Neural cell (in vitro differentiated cells): ENCODE data around the gene HPF1. TPM values are rescaled to one million over a fixed set of nuclear protein-coding genes. Genes with fewer than 3 reads are reported as not detected.
"Not testable (repeated sequence)": the region's sequence is repeated elsewhere in the genome, so short reads cannot be mapped to it uniquely, and the experiment has no call there.

Experiments
- H2AFZ ChIP-seq: fragments of 200-600, 300-800 bp; sonication (generic), shearing (Covaris generic); 2 replicates; pipeline ENCODE4 v1.6.0; 2014; ENCODE audit warnings: low read depth, mild to moderate bottlenecking, antibody characterized with exemption, low read length, moderate library complexity
- H3F3A ChIP-seq: fragments of 200-600 bp; shearing (Covaris generic); 2 replicates; pipeline ENCODE4 v1.6.1; 2016; ENCODE audit warnings: mild to moderate bottlenecking, moderate library complexity, mixed read lengths, antibody characterized with exemption, low read length; ENCODE audit not compliant: insufficient read depth, poor library complexity, severe bottlenecking
- H3K27ac ChIP-seq: fragments of 200-600, 300-800 bp; sonication (generic), shearing (Covaris generic); 2 replicates; pipeline ENCODE4 v1.5.1; 2014; ENCODE audit warnings: mild to moderate bottlenecking, low read length, moderate library complexity
- H3K27me3 ChIP-seq: fragments of 300-800, 200-600 bp; sonication (generic), shearing (Covaris generic); 2 replicates; pipeline ENCODE4 v1.6.0; 2014; ENCODE audit warnings: mild to moderate bottlenecking, low read depth, low read length, moderate library complexity; ENCODE audit not compliant: insufficient read depth
- H3K36me3 ChIP-seq: fragments of 300-800, 200-600 bp; sonication (generic), shearing (Covaris generic); 2 replicates; pipeline ENCODE4 v1.5.1; 2014; ENCODE audit warnings: mild to moderate bottlenecking, antibody characterized with exemption, low read length, moderate library complexity; ENCODE audit not compliant: insufficient read depth
- H3K4me2 ChIP-seq: fragments of 300-800, 200-600 bp; sonication (generic), shearing (Covaris generic); 2 replicates; pipeline ENCODE4 v1.6.0; 2014; ENCODE audit warnings: mild to moderate bottlenecking, low read length
- H3K4me3 ChIP-seq: fragments of 300-800, 200-600 bp; sonication (generic), shearing (Covaris generic); 2 replicates; pipeline ENCODE4 v1.5.1; 2014; ENCODE audit warnings: mild to moderate bottlenecking, low read length, moderate library complexity
- H3K79me2 ChIP-seq: fragments of 200-600 bp; shearing (Covaris generic); replicated peaks from 2 replicates; pipeline ENCODE4 v1.6.0; 2014; ENCODE audit warnings: mild to moderate bottlenecking, low read length, moderate library complexity; ENCODE audit not compliant: insufficient read depth
- H3K9ac ChIP-seq: fragments of 300-800, 200-600 bp; sonication (generic), shearing (Covaris generic); 2 replicates; pipeline ENCODE4 v1.6.1; 2016; ENCODE audit warnings: mild to moderate bottlenecking, low read length, mixed read lengths
- H3K9me2 ChIP-seq: fragments of 200-600 bp; shearing (Covaris generic); 2 replicates; pipeline ENCODE4 v1.6.1; 2016; ENCODE audit warnings: mild to moderate bottlenecking, low read length, mixed read lengths; ENCODE audit not compliant: insufficient read depth
- H3K9me3 ChIP-seq: fragments of 200-600, 300-800 bp; sonication (generic), shearing (Covaris generic); 2 replicates; pipeline ENCODE4 v1.6.1; 2016; ENCODE audit warnings: mild to moderate bottlenecking, mixed run types, low read length, moderate library complexity, mixed read lengths
- H4K20me1 ChIP-seq: fragments of 200-600 bp; shearing (Covaris generic); 2 replicates; pipeline ENCODE4 v1.6.1; 2016; ENCODE audit warnings: mild to moderate bottlenecking, mixed run types; ENCODE audit not compliant: insufficient read depth
- CTCF ChIP-seq: fragments of 450-650 bp; IDR thresholded peaks from 2 replicates; pipeline ENCODE4 v1.5.1; 2014; ENCODE audit warnings: antibody characterized with exemption, mild to moderate bottlenecking, moderate library complexity; ENCODE audit not compliant: poor library complexity, severe bottlenecking
- EP300 ChIP-seq: fragments of 450-650 bp; conservative IDR thresholded peaks from 2 replicates; pipeline ENCODE4 v1.6.1; 2014; ENCODE audit warnings: antibody characterized with exemption, mild to moderate bottlenecking, moderate library complexity; ENCODE audit not compliant: poor library complexity, severe bottlenecking
- EZH2 ChIP-seq: fragments of 200-600, 300-800 bp; shearing (Covaris generic), sonication (generic); IDR thresholded peaks from 2 replicates; pipeline ENCODE4 v1.6.1; 2014; ENCODE audit warnings: antibody characterized with exemption, low read length, borderline replicate concordance, mild to moderate bottlenecking; ENCODE audit not compliant: insufficient read depth, poor library complexity, severe bottlenecking
- POLR2AphosphoS5 ChIP-seq: IDR thresholded peaks from 2 replicates; pipeline ENCODE4 v1.6.1; 2012
- RAD21 ChIP-seq: fragments of 450-650 bp; conservative IDR thresholded peaks from 2 replicates; pipeline ENCODE4 v1.6.1; 2014; ENCODE audit warnings: antibody characterized with exemption, mild to moderate bottlenecking, moderate library complexity
- REST ChIP-seq: IDR thresholded peaks from 2 replicates; pipeline ENCODE4 v1.6.1; 2012; ENCODE audit warnings: borderline replicate concordance
- TAF1 ChIP-seq: IDR thresholded peaks from 2 replicates; pipeline ENCODE4 v1.6.1; 2012; ENCODE audit warnings: low read depth
- polyA plus RNA-seq: library from polyadenylated mRNA; depleted of rRNA; stranded (reverse); fragments of >200 nt; gene quantifications from 2 replicates; pipeline ENCODE4 v1.2.3, GENCODE V29; 2014

The HPF1 gene
- polyA plus RNA-seq, 1 donor from 2014 or later, result 143 TPM

DNA sequence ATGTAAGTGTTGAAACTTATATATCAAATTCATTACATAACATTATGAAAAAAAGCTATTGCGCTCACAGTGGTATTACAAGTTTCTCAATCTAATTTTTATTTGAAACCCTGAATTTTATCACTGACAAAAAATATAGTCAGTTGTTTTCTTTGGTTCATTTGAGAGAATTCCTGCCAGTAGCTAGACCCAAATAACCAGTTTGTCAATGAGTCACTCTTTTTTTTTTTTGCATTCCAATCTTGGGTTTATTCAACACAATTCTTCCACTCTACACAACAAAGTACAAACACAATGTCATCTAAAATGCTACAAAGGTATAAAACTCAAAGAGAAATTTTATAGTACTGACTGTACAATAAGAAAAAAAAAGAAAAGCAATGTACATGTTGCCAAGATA lies 13.1 kb downstream of the HPF1 start:
- Histone ChIP-seq H3K27ac (no peak overlapping the region), H3K27me3 (no peaks in the 10 kb centered on the region), H4K20me1 (no peaks in the 10 kb centered on the region), H3K9me3 (no peaks in the 10 kb centered on the region), H3K9me2 (no peaks in the 10 kb centered on the region), H3K9ac (no peak overlapping the region), H3K4me3 (no peak overlapping the region), H3F3A (no peaks in the 10 kb centered on the region), H2AFZ (no peak overlapping the region), H3K36me3 (no peaks in the 10 kb centered on the region), H3K4me2 (no peak overlapping the region), H3K79me2 (no peaks in the 10 kb centered on the region)
- TF ChIP-seq CTCF (no peak), EP300 (no peak), POLR2AphosphoS5 (no peak)

DNA sequence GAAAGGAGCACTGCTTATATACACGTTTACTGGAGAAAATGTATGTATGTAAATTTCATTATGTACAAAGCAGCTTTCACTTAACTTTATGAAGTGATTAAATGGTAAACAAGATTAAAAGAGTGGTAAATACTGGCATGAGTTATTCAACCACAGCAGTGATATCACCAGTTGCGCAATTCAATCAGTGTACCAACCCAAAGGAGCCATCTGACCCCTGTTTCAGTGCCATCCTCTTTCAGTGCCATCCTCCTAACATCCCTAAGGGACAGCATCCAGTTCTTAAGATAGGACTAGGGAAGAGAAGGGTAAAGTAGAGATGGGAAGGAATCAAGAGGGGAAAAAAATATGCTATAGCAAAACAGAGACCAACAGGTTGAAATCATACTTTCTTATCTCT lies 16.2 kb downstream of the HPF1 start:
- Histone ChIP-seq H3K4me3 (no peak overlapping the region), H3K27me3 (no peaks in the 10 kb centered on the region), H3K9ac (no peak overlapping the region), H3K79me2 (no peaks in the 10 kb centered on the region), H3K9me2 (no peaks in the 10 kb centered on the region), H3K27ac (no peak overlapping the region), H4K20me1 (no peaks in the 10 kb centered on the region), H3F3A (no peaks in the 10 kb centered on the region), H3K4me2 (no peak overlapping the region), H3K36me3 (no peaks in the 10 kb centered on the region), H3K9me3 (no peaks in the 10 kb centered on the region), H2AFZ (no peak overlapping the region)
- TF ChIP-seq EZH2 (no peak), POLR2AphosphoS5 (no peak), TAF1 (no peak), RAD21 (no peak), REST (no peak)

DNA sequence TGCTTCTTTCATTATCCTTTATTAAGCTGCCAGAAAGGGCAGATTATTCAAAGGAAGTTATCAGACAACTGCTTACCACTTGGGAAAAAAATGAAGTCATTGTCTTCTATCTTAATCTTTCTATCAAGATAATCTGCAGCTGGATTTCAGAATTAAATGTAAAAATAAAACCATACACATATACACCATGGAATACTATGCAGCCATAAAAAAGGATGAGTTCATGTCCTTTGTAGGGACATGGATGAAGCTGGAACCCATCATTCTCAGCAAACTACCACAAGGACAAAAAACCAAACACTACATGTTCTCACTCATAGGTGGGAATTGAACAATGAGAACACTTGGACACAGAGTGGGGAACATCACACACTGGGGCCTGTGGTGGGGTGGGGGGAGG lies 19.1 kb downstream of the HPF1 start:
- not testable (repeated sequence) for H3K9me3 ChIP-seq, H3K9ac ChIP-seq, H3F3A ChIP-seq, H3K4me2 ChIP-seq, H3K4me3 ChIP-seq, H3K9me2 ChIP-seq, H4K20me1 ChIP-seq, H3K27me3 ChIP-seq, H3K79me2 ChIP-seq, H3K27ac ChIP-seq, H2AFZ ChIP-seq, H3K36me3 ChIP-seq
